NCI-H187 (cell line): Measurements from ENCODE around the gene CHST6.
"Not testable (repeated sequence)": the region's sequence is repeated elsewhere in the genome, so short reads cannot be mapped to it uniquely, and the experiment has no call there.

Experiments used
- DNase-seq, 2 experiments: peaks; one replicate each; lab custom pipeline; 2025; lab: John Stamatoyannopoulos, UW

CHST6 gene

DNA sequence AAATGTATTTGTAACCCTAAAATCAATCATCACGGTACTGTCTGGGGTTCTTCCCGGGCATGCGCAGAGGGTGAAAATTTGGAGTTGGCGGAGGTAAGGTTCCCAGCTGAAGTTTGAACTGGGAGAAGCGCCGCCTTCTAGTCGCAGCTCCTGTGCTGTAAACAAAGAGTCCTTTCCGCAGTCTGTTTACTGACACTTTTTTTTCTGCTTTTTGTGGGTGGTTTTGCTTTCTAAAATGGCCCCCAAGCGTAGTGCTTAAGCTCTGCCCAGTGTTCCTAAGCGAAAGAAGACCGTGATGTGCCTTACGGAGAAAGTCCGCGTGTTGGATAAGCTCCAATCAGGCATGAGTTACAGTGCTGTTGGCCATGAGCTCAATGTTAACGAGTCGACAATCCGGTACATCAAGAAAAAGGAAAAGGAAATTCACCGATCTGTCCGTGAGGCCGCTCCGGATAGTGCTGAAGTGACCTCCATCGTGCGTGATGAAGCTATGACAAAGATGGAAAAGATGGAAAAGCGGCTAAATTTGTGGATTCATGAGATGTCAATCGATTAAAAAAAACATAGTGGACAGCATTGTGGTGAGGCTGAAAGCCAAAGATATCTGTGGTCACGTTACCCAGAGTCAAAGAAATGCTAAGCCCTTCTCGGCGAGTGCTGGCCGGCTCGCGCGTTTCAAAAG lies 61.4 kb downstream of the CHST6 start:
- DNase-seq, result peak in 1 of 2 experiments; percentile 69

DNA sequence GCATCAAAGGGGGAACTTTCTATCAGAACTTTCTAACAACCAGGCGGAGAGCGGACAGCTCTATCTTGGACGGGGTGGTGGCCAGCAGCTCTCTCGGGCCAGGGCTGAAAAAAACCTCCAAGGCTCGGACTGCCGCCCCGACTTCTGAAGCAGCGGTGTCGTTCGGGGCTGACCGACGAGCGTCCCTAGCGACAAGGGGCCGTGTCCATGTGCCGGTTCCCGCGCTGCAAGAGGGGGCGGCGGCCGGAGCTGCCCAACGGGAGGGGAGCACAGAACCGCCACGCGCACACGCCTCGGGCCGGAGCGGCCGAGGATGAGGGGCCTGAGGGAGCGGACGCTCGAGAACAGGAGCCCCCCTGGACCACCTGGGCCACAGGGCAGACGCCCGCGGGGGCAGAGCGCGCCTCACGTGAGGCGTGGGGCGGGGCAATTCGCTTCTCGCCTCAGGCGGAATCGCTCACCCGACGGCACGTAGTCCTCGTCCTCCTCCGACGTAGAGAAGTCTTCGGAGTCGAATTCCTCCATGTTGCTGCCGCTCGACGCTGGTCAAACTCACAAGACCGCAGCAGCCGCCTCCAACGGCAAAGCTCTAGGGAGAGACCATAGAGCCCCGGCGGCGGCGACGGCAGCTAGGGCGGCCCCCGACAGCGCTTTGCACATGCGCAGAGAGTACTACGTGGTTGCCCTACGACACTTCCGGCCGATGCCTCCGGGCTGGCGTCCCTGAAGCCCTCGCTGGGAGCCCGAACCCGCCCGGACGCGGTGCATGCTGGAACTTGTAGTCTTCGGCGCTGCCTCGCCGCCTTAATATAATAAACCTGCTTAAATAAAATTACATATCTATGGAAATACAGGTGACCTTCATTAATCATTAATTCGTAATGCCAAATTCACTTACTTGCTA lies 62.2 kb downstream of the CHST6 start, which contains the start of gene CFDP1:
Gene CFDP1 (minus strand): TSS at position 676 of the 904 bp plus-strand sequence. CDS start 151 bp downstream, at position 525.
- DNase-seq, result peak; percentile 62 to 69

DNA sequence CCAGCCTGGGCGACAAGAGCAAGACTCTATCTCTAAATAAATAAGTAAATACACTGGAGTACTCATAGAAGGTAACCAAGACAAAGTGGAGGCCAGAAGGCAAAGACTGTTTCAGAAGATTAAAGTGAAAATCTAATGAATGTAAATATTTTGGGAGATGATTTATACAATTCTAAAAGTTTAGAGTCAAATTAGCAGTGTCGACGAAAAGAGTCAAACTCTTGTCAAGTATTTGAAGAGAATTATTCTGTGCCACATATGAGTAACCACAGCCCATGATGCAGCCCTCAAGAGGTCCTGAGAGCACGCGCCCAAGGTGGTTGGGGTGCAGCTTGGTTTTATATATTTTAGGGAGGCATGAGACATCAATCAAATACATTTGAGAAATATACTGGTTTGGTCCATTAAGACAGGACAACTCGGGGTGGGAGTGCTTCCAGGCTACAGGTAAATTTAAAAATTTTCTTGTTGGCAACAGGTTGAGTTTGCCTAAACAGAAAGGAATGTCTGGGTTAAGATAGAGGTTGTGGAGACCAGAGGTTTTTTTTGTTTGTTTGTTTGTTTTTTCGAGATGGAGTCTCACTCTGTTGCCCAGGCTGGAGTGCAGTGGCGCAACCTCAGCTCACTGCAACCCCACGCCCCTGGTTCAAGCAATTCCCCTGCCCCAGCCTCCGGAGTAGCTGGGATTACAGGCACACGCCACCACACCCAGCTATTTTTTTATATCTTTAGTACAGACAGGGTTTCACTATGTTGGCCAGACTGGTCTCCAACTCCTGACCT lies 65.4 kb downstream of the CHST6 start:
- no peak for DNase-seq

DNA sequence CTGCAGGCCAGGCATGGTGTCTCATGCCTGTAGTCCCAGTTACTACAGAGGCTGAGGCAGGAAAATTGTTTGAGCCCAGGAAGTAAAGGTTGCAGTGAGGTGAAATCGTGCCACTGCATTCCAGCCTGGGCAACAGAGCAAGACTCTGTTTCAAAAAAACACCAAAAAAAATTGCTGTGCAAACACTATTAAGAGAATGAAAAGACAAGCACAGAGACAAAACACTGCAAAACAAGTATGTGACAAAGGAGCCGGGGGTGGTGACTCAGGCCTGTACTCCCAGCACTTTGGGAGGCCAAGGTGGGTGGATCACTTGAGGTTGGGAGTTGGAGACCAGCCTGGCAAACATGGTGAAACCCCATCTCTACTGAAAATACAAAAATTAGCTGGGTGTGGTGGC lies 68.7 kb downstream of the CHST6 start:
- DNase-seq, result not testable (repeated sequence)

DNA sequence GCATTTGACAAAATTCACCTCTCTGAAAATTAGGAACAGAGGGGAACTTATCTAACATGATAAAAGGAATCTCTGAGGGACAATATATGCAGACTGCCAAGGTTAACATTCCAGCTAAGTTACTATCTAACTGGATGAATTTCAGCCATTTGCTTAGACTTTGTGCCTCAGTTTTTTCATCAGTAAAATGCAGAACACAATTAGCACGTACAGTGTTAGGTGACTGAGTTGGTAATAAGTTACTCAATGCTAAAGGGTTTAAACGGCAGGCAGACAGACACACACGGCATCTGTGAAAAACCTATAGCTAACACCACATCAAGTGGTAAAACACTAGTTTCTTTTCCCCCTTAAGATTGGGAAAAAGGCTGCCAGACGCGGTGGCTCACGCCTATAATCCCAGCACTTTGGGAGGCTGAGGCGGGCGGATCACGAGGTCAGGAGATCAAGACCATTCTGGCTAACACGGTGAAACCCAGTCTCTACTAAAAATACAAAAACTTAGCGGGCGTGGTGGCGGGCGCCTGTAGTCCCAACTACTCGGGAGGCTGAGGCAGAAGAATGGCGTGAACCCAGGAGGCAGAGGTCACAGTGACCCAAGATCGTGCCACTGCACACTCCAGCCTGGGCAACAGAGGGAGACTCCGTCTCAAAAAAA lies 71.0 kb downstream of the CHST6 start:
- not testable (repeated sequence) for DNase-seq

DNA sequence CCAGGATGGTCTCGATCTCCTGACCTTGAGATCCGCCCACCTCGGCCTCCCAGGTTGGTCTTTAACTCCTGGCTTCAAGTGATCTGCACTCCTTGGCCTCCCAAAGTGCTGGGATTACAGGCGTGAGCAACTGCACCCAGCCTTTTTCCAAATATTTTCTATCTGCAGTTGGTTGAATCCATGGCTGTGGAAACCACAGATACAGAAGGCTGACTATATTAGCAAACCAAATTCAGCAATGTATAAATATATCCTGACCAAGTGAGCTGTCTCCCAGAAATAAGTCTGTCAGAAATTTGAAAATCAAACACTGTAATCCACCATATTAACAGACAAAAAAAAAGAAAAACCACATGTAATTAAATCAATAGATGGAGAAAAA lies 71.5 kb downstream of the CHST6 start:
- no peak for DNase-seq
